ENCODE measurements around the gene FRMD8.

The FRMD8 gene

GRCh38 chr11:65459552-65459951 is 73.1 kb downstream of the FRMD8 start:
- DNase-seq, result no peak
